ENCODE data around the gene CD48.

Gene CD48

DNA sequence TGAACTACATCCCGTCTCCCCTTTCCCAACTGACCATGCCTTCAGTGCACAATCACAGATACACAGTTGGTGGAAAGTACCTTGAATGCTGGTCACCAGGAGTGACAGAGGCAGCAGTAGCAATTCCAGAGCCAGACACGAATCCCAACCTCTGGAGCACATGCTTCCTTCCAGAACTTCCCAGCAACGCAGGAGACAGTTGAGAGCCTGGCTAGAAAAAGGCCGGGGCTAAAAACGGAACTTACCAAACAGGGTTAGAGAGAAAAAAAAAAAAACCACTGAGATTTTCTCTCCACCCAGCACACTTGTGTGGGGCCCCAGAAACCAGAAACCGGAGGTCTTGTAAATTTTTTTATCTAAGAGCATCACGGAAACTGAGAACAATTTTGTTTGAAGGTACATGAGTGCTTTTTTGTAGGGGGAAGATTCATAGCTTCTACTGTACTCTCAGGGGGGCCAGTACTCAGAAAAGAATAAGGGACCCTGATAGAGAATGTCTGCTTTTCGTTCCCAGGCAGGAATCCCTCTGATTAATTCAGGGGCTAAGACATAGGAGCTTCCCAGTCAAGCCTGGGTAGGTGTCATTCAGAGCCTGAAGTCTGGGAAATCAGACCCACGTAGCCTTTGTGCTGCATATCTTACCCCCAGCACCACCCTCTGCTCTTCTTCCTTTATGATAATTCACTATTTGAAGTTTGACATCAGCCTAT, at the start of gene CD48:
CD48 (minus strand) TSS at position 221 of the 710 bp plus-strand sequence; CDS start at position 162, 59 bp downstream.
- DNase-seq, result no peak

DNA sequence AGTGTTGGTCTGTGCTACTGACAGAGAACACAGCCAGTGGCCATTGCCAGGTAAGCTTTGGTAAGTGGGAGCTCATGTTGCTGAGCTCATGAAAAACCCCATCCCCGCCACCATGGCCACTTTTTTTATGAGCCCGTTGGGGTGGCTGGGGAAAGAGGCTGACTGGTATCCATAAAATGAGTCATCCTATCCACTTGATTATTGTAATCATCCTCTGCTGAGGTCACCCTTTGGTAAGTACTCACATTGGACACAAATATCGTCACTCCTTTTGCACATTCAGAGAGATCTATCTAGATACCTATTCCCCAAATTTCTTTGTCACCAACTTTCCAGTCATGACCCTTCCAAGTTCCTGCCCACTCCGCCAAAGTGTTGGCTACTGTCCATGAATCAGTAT, 49.4 kb upstream of the CD48 start:
- no peak for DNase-seq

GRCh38 chr1:160759740-160760139, 48.1 kb upstream of the CD48 start:
- DNase-seq, result no peak

DNA sequence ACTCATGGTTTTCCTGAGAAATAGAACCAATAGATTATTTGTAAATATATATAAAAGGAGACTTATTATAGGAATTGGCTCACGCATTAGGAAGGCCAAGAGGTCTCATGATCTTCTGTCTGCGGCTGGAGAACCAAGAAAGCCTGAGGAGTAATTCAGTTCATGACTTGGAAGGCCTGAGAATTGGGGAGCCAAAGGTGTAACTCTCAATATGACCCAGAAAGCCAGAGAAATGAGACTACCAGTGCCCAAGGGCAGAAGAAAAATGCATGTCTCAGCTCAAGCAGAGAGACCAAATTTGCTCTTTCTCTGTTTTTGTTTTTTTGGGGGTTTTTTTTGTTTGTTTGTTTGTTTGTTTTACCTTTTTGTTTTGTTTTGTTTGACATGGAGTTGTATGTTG, 46.9 kb upstream of the CD48 start:
- no peak for DNase-seq

GRCh38 chr1:160756849-160757201, 45.2 kb upstream of the CD48 start:
- no peak for DNase-seq

DNA sequence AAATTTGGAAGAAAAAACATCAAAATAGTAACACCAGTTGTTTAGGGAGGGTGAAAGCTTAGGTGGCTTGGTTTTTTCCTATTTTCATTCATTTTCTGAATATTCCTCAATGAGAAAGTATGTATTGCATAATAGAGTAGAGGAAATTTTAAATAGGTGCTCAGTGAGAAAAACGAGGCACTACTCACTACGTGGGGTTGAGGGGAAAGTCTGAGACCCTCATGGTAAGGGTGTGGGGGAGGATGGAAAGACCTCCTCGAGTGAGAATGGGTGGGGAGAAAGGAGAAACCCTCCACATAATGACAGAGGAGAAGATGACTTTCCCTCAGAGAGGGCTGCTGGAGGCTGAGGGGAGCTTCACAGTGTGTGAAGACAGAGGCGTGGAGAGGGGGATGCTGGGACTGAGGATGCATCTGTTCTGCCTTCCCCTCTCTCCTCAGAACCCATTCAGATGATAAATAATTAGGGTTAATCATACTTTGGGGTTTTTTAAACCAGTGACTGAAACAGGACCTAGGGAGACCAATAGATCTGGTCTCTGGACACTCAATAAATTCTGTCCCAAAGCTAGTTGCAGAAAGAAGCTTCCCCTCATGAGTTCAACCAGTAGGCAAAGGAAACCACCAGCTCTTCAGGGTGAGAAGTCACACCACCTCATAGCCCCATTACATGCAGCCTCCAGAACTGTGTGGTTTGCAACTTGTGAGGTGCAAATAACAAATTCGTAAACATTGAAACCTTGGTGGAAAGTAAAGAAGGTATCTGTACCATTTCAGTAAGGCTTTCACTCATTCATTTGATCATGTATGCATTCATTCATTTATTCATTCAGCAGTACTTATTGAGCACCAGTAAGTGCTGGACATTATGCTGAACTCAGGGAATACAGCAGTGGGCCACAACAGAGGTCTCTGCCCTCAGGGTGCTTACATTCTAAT, 44.6 kb upstream of the CD48 start:
- DNase-seq, result no peak

GRCh38 chr1:160755461-160755860, 43.8 kb upstream of the CD48 start:
- DNase-seq, result no peak

GRCh38 chr1:160753594-160753993, 42.0 kb upstream of the CD48 start:
- DNase-seq, result no peak

DNA sequence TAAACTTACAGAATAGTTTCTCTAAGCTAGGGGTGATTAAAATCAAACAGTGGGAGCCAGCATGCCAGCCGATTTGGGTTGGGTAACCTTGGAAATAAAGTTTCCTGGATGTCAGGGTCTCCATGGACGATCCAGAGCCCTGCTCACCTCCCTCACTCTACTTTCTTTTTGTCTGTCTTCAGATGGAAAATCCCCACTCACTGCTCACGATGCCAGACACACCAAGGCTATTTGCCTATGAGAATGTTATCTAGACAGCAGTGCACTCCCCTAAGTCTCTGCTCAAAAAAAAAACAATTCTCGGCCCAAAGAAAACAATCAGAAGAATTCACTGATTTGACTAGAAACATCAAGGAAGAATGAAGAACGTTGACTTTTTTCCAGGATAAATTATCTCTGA, 41.3 kb upstream of the CD48 start:
- no peak for DNase-seq

DNA sequence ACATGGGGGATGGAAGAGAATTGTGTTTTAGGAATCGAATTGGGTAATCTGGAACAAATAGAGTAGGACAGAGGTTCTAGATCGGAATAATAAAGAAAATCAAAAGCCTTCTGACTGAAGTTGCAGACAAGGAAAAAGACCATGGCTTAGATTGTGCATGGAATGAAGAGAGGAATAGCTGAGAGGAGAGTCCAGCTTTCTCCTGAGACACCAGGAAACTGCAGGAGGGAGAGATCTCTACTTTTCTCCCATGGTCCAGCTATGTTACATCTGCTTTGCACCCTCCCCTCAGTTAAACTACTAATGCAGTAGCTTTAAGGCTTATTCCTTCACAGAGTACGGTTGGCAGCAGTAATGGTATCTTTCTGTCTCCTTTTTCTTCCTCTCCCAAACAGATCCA, 40.8 kb upstream of the CD48 start:
- DNase-seq, result no peak

GRCh38 chr1:160750608-160751007, 39.0 kb upstream of the CD48 start:
- DNase-seq, result no peak

DNA sequence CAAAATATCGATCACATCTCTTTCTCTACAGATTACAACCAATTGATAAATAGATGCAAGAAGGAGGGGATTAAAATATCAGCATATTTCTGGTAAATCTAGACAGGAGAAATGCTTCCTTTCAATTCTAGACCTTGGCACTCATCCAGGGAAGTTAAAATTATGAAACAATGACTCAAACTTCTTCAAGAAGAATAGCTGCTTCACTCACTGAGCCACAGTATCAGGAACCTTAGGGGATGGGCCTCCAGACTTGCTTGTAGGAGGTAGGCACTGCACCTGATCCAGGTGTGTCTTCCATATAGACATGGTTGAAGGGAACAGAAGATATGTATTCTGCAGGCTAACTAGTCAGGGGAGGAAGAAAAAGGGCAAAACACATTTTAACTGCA, 37.3 kb upstream of the CD48 start:
- DNase-seq, result no peak

- DNase-seq, result no peak
These were observed 36.7 kb upstream of the CD48 start for GRCh38 chr1:160748181-160748877.

DNA sequence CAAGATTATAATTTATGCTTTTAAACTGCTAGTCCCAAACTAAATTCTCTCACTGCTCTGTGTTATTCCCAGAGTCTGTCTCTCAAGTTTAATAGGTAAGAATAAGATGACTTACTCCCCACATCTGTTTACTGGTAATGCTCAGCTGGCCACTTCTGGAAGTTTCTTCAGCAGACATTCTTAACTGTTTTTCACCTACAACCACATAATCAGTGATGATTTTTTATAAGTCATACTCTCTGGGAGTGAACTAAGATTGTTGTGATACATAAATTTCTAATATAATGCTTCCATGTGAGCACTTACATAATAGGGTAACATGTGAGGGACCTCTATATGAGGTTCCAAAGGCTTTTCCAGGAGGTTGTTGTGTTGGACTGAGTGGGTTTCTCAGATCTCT, 36.1 kb upstream of the CD48 start:
- DNase-seq, result no peak

DNA sequence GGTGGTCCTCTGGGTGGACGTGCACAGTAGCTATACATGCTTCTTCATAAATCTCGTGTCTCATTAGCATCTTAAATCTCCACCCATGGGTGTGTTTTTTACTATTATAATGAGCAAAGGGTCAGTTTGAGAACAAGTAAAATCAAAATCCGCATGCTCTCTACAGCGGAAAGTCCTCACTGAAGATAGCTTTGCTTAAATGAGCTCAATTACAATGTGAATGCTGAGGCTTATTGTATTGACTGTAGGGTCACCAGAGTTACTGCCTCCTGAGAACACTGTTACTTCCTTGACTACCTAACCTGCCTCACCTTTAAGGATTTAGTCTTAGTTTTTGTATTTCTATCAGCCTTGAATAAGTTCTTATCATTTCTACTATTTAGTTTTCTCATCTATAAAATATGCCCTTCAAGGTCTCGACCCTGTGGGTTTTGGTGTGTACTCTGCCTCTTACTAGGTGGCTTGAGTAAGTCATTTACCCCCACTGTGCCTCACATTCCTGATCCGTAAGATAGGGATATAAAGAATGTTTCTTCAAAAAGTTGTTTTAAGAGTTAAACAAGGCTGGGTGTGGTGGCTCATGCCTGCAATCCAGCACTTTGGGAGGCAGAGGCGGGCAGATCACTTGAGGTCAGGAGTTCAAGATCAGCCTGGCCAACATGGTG, 35.3 kb upstream of the CD48 start:
- DNase-seq, result no peak

GRCh38 chr1:160745551-160745950, 33.9 kb upstream of the CD48 start:
- no peak for DNase-seq

- no peak for DNase-seq
These were observed 33.4 kb upstream of the CD48 start for GRCh38 chr1:160744852-160745520.

GRCh38 chr1:160744199-160744851, 32.7 kb upstream of the CD48 start:
- no peak for DNase-seq

GRCh38 chr1:160743266-160743665, 31.6 kb upstream of the CD48 start:
- DNase-seq, result no peak

- no peak for DNase-seq
These were observed 31.0 kb upstream of the CD48 start for GRCh38 chr1:160742428-160743127.

- no peak for DNase-seq
These were observed 30.2 kb upstream of the CD48 start for GRCh38 chr1:160741612-160742348.

Measured in NCI-H526 treated with DMSO at 0.1 percent for 48 hours (cell line).